Hematopoietic multipotent progenitor cell treated with erythropoietin and hydrocortisone succinate and interleukin-3 and kit ligand, for 17 days (in vitro differentiated cells): ENCODE measurements around the gene TSEN34.
A peak's percentile ranks its signal among the peaks of the same experiment; 100 is the strongest.
"Not testable (repeated sequence)": the region's sequence is repeated elsewhere in the genome, so short reads cannot be mapped to it uniquely, and the experiment has no call there.

Experiments used
- DNase-seq: peaks from one replicate; pipeline ENCODE4 v3.0.0-alpha.2; 2015; ENCODE audit warnings: low spot score

Gene TSEN34

GRCh38 chr19:54162241-54162805 lies 28.8 kb upstream of the TSEN34 start:
- peak; percentile 89 for DNase-seq

- no peak for DNase-seq
These were observed 28.2 kb upstream of the TSEN34 start for GRCh38 chr19:54162884-54163283.

GRCh38 chr19:54164369-54165068 lies 26.6 kb upstream of the TSEN34 start:
- DNase-seq: peak; percentile 64

- DNase-seq: no peak
These were observed 25.9 kb upstream of the TSEN34 start for GRCh38 chr19:54165222-54165621.

GRCh38 chr19:54168174-54168917 lies 22.8 kb upstream of the TSEN34 start:
- DNase-seq: peak; percentile 89

- no peak for DNase-seq
These were observed 21.9 kb upstream of the TSEN34 start for GRCh38 chr19:54169149-54169740.

GRCh38 chr19:54171736-54172431 lies 19.2 kb upstream of the TSEN34 start:
- DNase-seq: not testable (repeated sequence)

GRCh38 chr19:54172471-54173358 lies 18.4 kb upstream of the TSEN34 start, which contains the start of gene TMC4:
Gene TMC4 (minus strand): TSS chr19:54173160. CDS start chr19:54173117, 43 bp downstream.
- DNase-seq: no peak

GRCh38 chr19:54173359-54173699 lies 17.8 kb upstream of the TSEN34 start:
- DNase-seq: no peak

- DNase-seq: no peak
These were observed 16.9 kb upstream of the TSEN34 start for GRCh38 chr19:54173951-54174834.

- DNase-seq: peak; percentile 64
These were observed 12.4 kb upstream of the TSEN34 start for GRCh38 chr19:54178581-54179261.

- no peak for DNase-seq
These were observed 11.8 kb upstream of the TSEN34 start for GRCh38 chr19:54179262-54179852.

- DNase-seq: peak; percentile 28
These were observed 11.1 kb upstream of the TSEN34 start for GRCh38 chr19:54179921-54180461.

GRCh38 chr19:54180691-54181091 lies 10.4 kb upstream of the TSEN34 start:
- no peak for DNase-seq

- DNase-seq: not testable (repeated sequence)
These were observed 9.2 kb upstream of the TSEN34 start for GRCh38 chr19:54181894-54182293.

GRCh38 chr19:54183431-54183830 lies 7.7 kb upstream of the TSEN34 start:
- DNase-seq: no peak

GRCh38 chr19:54186351-54186750 lies 4.8 kb upstream of the TSEN34 start:
- no peak for DNase-seq

- DNase-seq: no peak
These were observed 4.2 kb upstream of the TSEN34 start for GRCh38 chr19:54186934-54187381.
